GM12872 (cell line): Measurements from ENCODE around the gene HIVEP3.

ENCODE experiments used
- TF ChIP-seq, protein P1 (sequence below): IDR thresholded peaks from 3 replicates; pipeline ENCODE4 v1.5.1; 2011; ENCODE audit warnings: low read depth, mild to moderate bottlenecking, low read length, moderate library complexity; ENCODE audit not compliant: insufficient read depth

HIVEP3 gene

GRCh38 chr1:41712695-41713094, 206.0 kb downstream of the HIVEP3 start:
- TF ChIP-seq, protein P1, sequence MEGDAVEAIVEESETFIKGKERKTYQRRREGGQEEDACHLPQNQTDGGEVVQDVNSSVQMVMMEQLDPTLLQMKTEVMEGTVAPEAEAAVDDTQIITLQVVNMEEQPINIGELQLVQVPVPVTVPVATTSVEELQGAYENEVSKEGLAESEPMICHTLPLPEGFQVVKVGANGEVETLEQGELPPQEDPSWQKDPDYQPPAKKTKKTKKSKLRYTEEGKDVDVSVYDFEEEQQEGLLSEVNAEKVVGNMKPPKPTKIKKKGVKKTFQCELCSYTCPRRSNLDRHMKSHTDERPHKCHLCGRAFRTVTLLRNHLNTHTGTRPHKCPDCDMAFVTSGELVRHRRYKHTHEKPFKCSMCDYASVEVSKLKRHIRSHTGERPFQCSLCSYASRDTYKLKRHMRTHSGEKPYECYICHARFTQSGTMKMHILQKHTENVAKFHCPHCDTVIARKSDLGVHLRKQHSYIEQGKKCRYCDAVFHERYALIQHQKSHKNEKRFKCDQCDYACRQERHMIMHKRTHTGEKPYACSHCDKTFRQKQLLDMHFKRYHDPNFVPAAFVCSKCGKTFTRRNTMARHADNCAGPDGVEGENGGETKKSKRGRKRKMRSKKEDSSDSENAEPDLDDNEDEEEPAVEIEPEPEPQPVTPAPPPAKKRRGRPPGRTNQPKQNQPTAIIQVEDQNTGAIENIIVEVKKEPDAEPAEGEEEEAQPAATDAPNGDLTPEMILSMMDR, result no peak

DNA sequence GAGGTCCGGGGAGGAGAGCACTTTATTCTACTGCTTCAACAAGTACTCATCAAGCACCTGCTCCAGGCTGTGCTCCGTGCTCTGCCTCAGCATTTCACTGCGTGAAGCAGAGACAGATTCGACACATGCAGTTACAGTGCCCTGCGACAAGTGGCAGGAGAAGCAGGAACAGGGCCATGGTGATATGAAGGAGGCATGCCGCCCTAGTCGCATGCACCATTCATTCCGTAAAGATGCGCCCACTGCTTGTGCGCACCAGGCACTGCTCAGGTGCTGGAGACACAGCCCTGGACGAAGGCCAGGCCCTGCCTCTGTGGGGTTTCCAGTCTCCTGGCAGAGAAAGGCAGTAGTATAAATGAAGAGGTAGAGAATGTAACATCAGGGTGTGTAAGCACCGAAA, 206.6 kb downstream of the HIVEP3 start:
- TF ChIP-seq, protein P1, result no peak

GRCh38 chr1:41711581-41711980, 207.1 kb downstream of the HIVEP3 start:
- TF ChIP-seq, protein P1, result no peak

DNA sequence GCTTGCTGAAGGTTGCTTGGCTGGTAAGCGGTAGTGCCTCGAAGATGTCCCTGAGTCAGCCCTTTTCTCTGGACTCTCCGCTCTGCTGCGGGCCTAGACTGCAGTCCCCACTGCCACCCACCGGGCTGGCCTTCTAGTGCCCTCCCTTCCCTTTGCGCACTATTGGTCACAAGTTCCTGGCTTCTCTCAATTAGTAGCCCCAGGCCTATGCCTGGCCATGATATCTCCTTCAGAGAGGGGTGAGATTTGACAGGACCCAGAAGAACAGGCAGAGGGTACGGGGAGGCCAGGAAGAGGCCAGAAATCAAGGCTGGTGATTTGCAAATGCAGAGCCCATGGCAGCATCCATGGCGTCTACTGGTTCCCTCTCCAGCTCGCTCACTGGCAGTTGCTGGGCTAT, 207.7 kb downstream of the HIVEP3 start:
- TF ChIP-seq, protein P1, result no peak

DNA sequence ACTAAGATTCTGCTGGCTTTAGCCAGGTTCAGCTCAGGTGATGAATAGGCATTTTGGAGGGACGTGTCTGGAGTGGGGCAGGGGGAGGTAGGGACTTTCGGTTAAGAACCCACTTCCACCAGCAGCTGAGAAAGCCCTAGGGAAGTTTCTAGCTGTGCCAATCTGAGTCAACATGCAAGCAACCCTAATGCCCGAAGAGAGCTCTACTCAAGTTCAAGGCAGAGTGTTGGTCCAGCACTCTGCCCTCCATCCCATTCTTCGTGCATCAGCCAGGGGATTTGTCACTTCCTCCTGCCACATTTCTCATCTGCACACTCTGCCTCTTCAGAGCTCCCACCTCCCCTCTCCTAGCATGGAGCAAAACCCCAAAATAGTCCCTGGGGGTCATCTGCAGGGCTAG, 208.8 kb downstream of the HIVEP3 start:
- TF ChIP-seq, protein P1, result no peak

GRCh38 chr1:41709331-41709730, 209.4 kb downstream of the HIVEP3 start:
- TF ChIP-seq, protein P1, result no peak

- TF ChIP-seq, protein P1, result no peak
These were observed 210.4 kb downstream of the HIVEP3 start for GRCh38 chr1:41708332-41708731.

- TF ChIP-seq, protein P1, result no peak
These were observed 210.9 kb downstream of the HIVEP3 start for GRCh38 chr1:41707793-41708192.
